Fibroblast of skin of abdomen (primary cell): ENCODE measurements around the gene ERMAP.
"Not testable (repeated sequence)": the region's sequence is repeated elsewhere in the genome, so short reads cannot be mapped to it uniquely, and the experiment has no call there.

ENCODE experiments used
- DNase-seq: peaks from one replicate; pipeline ENCODE4 v3.0.0-alpha.2; 2013

Gene ERMAP

GRCh38 chr1:42814815-42815214 is 2.1 kb upstream of the ERMAP start:
- DNase-seq: not testable (repeated sequence)

DNA sequence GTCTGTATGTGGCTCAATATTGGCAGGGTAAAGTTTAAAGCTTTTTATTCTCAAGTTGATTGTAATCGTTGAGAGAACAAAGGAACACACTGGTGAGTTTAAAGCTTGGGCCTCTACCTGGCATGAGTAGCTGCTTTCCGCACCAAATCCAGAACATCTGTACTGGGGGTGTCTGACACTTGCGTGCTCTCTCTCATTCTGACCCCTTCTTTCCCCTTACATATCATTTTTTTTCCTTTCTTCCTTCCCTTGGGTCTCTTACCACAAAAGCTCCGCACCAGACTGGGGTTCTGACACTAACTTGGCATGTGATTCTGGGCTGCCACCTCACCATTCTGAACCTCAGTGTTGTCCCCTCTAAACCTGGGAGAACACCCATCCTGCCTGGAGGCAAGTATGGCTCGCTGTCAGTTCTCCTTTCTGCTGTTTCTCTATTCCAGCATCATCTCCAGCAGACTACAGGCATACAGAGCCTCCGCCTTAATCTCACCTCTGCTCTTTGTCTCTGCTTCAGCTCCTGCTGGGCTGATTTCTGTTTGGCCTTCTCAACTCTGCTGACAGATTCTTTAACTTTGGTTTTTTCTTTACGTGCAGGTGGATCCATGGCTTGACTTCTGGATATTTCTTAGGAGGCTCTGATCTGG is 859 bp upstream of the ERMAP start:
- DNase-seq: peak; percentile 4

DNA sequence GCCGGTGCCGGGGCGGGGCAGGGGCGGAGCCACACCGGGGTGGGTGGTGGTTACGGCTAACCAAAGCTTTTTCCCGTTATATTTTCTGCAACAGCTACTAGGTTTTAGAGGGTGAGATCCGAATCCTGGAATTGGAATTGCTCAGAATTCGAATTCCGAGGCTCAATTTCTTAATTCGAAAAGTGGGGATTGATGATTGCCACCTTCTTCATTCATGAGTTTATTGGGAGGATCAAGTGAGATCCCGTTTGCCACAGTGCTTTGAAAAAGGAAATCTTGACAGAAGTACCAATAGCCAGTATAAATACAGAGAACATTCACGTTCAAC is 482 bp downstream of the ERMAP start:
- no peak for DNase-seq

DNA sequence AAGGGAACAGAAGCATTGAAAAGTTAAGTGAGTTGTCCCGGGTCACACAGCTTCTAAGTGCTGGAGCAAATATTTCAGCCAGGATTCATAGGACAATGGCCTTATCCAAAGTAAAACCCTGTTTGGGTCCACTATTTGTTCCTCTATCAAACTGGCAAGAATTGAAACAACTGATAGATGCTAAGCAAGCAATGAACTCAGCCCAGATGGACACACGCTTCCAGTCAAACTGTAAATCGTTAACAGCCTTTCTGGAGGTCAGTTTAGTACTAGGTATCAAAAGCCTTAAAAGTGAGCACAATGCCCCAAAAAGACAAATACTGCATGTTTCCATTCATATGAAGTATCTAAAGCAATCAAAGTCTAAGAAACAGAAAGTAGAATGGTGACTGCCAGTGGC is 1.1 kb downstream of the ERMAP start:
- DNase-seq: no peak

DNA sequence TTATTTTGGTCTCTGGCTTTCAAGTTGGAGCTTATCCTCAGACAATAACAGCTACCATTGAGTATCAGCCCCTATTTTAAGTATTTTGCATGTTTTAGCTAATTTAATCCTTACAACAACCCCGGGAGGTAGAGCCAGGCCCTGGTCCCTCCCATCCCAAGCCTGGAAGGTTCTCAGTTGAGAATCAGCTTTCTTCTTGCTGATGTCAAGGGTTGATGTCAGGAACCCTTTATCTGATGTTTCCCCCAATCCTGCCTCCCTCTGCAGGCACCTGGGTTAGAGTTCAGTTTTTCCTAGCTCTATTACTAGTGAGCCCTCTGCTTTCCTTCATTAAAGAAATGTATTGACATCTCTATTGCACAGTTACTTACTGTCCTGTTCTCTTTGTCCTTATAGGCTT is 3.9 kb downstream of the ERMAP start:
- DNase-seq: no peak

DNA sequence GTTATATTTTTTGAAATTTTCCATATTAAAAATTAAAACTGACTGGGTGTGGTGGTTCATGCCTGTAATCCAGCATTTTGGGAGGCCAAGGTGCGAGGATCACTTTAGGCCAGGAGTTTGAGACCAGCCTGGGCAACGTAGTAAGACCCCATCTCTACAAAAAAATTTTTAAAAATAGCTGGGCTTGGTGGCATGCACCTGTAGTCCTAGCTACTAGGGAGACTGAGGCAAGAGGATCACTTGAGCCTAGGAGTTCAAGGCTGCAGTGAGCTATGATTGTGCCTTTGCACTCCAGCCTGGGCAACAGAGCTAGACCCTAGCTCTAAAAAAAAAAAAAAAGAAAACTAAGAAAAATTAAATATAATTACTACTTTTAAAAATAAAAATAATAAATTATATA is 4.8 kb downstream of the ERMAP start:
- DNase-seq: no peak

- peak; percentile 83 for DNase-seq
Observed at GRCh38 chr1:42822800-42823392, 6.0 kb downstream of the ERMAP start.

DNA sequence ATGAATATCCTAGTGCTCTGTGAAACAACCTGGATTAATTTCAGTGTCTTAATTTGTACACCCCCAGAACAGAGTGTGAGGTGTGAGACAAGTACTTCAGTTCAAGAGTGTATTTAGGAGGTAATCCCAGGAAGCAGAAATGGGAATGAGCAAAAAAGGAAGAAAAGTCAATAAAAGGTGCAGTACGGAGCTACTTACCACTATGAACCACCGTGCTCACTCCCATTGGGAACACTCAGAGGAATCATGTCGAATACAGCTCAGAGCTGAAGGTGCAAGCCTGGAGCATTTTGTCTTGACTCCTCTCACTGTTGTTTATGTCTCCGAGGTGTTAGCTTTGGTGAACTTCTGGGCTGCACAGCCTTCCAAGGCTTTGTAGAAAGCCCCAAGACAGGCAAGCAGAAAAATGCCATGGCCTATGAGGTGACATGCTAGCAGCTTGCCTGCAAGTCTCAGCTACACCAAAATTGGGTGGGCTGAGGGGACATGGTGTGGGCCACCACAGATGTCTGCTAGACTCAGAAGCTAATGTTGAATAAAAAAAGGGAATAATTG is 7.6 kb downstream of the ERMAP start:
- DNase-seq: no peak

- no peak for DNase-seq
Observed at GRCh38 chr1:42825036-42825851, 8.3 kb downstream of the ERMAP start.

- DNase-seq: no peak
Observed at GRCh38 chr1:42830631-42831030, 13.7 kb downstream of the ERMAP start.

- DNase-seq: no peak
Observed at GRCh38 chr1:42831273-42831672, 14.4 kb downstream of the ERMAP start.

- no peak for DNase-seq
Observed at GRCh38 chr1:42832641-42833240, 15.8 kb downstream of the ERMAP start.

DNA sequence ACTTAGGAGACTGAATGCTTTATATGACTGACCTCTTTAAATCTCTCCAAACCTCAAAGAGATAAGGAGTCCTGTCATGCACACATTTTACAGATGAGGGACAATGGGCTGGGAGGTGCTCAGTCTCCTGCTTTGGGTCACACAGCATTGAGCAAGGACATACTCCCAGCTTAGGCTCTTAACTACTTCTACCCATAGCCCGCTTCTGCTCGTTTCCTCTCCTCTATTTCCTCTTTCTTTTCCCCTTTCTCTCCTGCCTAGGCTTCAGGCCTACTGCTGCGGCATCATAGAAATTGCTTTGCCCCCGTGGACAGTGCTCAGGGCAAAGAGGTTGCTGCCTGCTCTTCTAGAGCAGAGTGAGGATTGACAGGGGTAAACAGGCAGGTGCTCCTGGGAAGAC is 17.1 kb downstream of the ERMAP start:
- no peak for DNase-seq

DNA sequence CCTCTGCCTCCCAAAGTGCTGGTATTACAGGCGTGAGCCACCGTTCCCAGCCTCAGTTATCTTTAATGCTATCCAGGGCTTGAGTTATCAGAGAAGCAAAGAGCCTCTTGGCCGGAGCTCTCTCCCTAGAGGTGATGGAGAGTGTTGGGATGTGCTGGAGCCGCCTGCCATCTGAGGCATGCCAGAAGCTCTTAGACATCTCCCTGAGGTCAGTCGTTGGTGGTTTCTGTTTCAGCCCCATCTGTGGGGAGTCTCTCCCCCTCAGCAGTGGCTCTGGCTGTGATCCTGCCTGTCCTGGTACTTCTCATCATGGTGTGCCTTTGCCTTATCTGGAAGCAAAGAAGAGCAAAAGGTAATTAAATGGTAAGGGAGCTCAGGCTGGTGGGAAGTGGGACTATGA is 17.9 kb downstream of the ERMAP start:
- no peak for DNase-seq

DNA sequence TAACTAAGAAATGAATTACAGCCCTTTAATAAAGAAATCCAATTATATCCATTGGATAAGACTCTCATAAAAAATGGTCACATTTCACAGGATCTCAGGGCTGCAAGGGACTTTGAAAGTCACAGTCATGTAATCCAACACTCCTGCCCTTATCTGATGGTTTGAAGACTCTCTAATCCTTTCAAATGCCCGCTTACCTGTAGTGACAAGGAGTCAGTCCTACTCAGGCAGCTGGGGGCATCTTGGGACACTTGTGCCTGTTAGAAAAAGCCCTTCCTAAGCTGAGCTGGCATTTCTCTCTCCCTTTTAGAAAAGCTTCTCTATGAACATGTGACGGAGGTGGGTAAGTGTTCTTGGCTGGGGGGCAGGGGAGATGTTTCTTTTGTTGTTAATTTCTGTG is 18.5 kb downstream of the ERMAP start:
- no peak for DNase-seq

DNA sequence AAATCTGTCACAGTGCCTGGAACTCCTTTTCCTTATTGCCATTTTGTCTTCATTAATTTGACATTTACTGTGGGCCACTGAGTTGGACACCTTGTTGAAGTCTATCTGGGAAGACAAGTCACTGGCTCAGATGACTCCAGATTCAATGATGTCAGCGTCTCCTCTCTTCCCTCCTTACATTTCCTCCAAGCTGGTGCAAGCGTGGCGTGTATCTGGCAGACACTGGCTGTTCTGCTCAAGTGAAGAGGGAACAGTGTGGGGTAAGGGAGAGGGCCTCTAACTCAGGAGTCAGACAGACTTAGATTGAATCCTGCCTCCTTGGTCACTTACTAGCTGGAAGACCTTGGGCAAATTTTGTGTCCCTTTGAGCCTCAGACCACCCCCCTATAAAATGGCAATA is 20.8 kb downstream of the ERMAP start:
- DNase-seq: no peak

- no peak for DNase-seq
Observed at GRCh38 chr1:42838482-42839190, 21.7 kb downstream of the ERMAP start.

- no peak for DNase-seq
Observed at GRCh38 chr1:42841010-42841409, 24.1 kb downstream of the ERMAP start.

GRCh38 chr1:42841440-42842147 is 24.7 kb downstream of the ERMAP start:
- no peak for DNase-seq

GRCh38 chr1:42844592-42845140 is 27.7 kb downstream of the ERMAP start:
- DNase-seq: no peak

GRCh38 chr1:42845193-42845592 is 28.3 kb downstream of the ERMAP start:
- DNase-seq: no peak

- peak; percentile 12 for DNase-seq
Observed at GRCh38 chr1:42845866-42846256, 28.9 kb downstream of the ERMAP start.
